Activated T-helper 17 cell treated with anti-CD3 and anti-CD28 coated beads, Interleukin-2, amount 50 U/mL, for 72 hours (primary cell): Measurements from ENCODE around the gene PKNOX2. TPM values are rescaled to one million over a fixed set of nuclear protein-coding genes. Genes with fewer than 3 reads are reported as not detected.

Source experiments
- ATAC-seq: fragments of 150-1000 bp; cut with Tn5 transposase; replicated peaks from 2 replicates; pipeline ENCODE4 v1.10.0; 2021; ENCODE audit warnings: mild to moderate bottlenecking, moderate library complexity
- H3K27ac Mint-ChIP-seq: one replicate; pipeline ENCODE4 v1.8.0; 2022; ENCODE audit warnings: mixed read lengths
- H3K27me3 Mint-ChIP-seq: one replicate; pipeline ENCODE4 v1.8.0; 2022; ENCODE audit warnings: mixed read lengths
- H3K36me3 Mint-ChIP-seq: one replicate; pipeline ENCODE4 v1.8.0; 2022; ENCODE audit warnings: low read depth, mild to moderate bottlenecking, mixed read lengths
- H3K4me1 Mint-ChIP-seq: one replicate; pipeline ENCODE4 v1.8.0; 2022; ENCODE audit warnings: mixed read lengths
- H3K4me3 Mint-ChIP-seq: one replicate; pipeline ENCODE4 v1.8.0; 2022; ENCODE audit warnings: mild to moderate bottlenecking, mixed read lengths
- H3K9me3 Mint-ChIP-seq: one replicate; pipeline ENCODE4 v1.8.0; 2022; ENCODE audit warnings: mixed read lengths
- total RNA-seq, 2 donors: library from RNA; stranded (reverse); gene quantifications; one replicate each; pipeline ENCODE4 v1.2.3, GENCODE V29; 2022

The PKNOX2 gene
- total RNA-seq, 2 donors from 2014 or later: not detected

DNA sequence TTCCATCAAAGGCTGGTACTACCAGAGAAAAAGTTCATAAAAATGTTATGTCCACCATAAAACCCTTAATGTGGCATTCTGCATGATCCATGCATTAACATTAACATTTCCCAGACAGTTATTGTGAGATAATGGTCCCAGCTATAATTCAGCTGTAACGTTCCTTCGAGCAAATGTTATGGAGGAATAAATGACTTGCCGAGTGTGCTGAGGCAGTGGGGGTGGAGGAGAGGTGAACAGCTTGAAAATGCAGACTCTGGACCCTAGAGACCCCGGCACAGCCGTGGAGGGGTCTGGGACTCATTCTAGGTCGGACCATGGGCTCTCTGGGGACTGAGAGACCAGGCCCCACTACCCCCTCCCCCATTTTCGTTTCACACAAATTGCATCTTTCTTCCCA is 141.9 kb downstream of the PKNOX2 start:
- Mint-ChIP-seq H3K27ac (no peak overlapping the region), H3K36me3 (no peaks in the 10 kb centered on the region), H3K4me3 (no peak overlapping the region), H3K4me1 (no peaks in the 10 kb centered on the region), H3K9me3 (no peaks in the 10 kb centered on the region), H3K27me3 (peaks cover 21% of the 10 kb centered on the region)
- ATAC-seq: no peak

DNA sequence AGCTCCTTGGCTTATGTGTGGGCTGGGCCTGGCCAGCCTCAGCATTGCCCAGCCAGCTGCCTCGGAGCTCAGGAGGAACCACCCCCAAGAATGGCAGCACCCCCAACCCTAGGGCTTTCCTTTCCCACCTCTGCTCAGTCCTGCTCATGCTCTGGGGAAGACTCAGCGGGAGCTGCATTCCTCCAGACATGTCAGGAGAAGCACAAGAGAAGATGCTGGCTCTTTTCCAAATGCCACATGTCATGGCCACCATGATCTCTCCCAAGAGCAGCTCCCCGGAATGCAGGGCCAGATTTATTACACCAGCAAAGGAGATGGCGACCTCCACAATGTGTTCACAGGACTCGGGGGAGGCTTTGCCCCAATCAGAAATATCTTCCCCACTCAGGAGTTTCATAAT is 143.7 kb downstream of the PKNOX2 start:
- Mint-ChIP-seq H3K4me1 (no peaks in the 10 kb centered on the region), H3K36me3 (no peaks in the 10 kb centered on the region), H3K27ac (no peak overlapping the region), H3K4me3 (no peak overlapping the region), H3K27me3 (peaks cover 31% of the 10 kb centered on the region), H3K9me3 (no peaks in the 10 kb centered on the region)
- ATAC-seq: no peak

DNA sequence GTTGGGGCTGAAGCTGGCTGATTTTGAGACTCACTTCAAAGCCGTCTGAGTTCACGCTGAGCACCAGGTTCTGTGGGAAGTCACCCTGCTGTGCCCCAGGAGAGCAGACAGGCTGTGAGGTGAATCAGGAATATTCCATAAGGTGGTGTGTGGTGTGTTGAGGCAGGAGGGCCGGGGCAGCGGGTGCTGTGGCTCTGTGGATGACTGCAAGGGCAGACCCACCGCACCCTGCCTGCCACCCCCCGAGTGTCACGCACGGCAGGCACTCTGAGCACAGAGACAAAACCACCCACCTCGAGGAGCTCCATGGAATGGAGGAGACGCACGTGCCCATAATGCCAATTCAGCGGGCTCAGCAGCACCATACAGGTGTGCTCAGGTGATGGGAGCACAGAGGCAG is 147.8 kb downstream of the PKNOX2 start:
- no peak overlapping the region for H3K27ac Mint-ChIP-seq
- no peaks in the 10 kb centered on the region for H3K4me1 Mint-ChIP-seq
- H3K9me3 Mint-ChIP-seq: no peaks in the 10 kb centered on the region
- H3K36me3 Mint-ChIP-seq: no peaks in the 10 kb centered on the region
- no peak overlapping the region for H3K4me3 Mint-ChIP-seq
- H3K27me3 Mint-ChIP-seq: peaks cover 29% of the 10 kb centered on the region
- ATAC-seq: no peak

DNA sequence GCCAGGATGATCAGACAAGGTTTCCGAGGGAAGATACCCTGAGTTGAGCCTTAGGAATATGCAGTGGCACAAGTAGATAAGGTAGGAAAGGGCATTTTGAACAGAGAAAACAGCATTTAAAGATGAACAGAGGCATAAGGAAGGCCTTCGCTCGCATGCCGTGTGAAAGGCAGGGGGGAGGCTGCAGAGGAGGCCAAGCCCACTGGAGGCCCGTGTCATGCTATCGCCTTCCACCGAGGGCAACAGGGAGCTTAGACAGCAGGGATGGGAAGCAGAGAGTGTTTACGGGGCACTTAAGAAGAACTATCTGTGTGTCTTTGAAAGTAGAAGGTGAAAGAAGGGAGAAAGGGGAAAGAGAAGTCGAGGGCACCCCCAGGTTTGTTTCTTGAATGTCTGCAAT is 148.3 kb downstream of the PKNOX2 start:
- H3K9me3 Mint-ChIP-seq: no peaks in the 10 kb centered on the region
- ATAC-seq: no peak
- H3K36me3 Mint-ChIP-seq: no peaks in the 10 kb centered on the region
- H3K4me1 Mint-ChIP-seq: no peaks in the 10 kb centered on the region
- H3K27ac Mint-ChIP-seq: no peak overlapping the region
- H3K27me3 Mint-ChIP-seq: peaks cover 25% of the 10 kb centered on the region
- H3K4me3 Mint-ChIP-seq: no peak overlapping the region

DNA sequence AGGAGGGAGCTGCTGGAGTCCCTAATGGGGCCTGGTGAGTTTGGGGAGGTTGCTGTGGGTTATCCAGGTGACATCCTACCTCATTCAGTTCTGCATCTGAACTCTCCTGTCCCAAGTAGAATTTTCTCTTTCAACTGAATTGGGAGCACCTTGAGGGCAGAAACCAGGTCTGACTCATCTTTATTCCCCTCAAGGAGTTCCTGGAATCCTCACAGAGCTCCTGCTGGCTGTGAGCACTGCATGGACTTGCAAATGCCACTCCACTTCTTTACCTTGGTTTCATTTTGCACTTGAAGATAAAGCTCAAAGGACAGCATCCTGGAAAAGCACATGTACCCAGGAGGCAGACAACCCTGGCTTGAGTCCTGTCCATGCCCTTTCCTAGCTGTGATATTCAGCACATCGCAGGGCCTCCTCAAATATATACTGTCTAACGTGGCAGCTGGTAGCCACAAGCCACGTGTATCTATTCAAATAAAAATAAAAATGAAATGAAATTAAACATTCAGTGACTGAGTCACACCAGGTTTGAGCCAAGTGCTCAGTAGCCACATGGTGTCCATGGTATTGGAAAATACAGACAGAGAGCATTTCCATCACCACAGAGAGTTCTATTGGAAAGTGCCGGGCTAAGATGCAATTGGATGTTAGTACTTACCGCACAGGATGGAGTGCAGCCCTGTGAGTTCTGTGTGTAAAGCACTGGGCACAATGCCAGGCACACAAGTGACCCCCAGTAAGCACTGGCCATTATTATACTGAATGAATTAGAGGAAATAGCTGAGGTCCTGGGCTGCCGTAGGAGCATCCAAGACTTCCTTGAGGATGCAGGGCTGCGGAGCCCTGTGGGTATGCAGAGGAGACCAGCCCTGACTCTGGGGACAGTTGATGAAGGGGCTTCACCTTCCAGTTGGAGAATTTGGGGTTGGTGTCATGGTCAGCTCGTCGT is 149.0 kb downstream of the PKNOX2 start:
- peaks cover 25% of the 10 kb centered on the region for H3K27me3 Mint-ChIP-seq
- H3K4me1 Mint-ChIP-seq: no peaks in the 10 kb centered on the region
- no peak overlapping the region for H3K4me3 Mint-ChIP-seq
- no peak overlapping the region for H3K27ac Mint-ChIP-seq
- ATAC-seq: no peak
- H3K36me3 Mint-ChIP-seq: no peaks in the 10 kb centered on the region
- H3K9me3 Mint-ChIP-seq: no peaks in the 10 kb centered on the region

DNA sequence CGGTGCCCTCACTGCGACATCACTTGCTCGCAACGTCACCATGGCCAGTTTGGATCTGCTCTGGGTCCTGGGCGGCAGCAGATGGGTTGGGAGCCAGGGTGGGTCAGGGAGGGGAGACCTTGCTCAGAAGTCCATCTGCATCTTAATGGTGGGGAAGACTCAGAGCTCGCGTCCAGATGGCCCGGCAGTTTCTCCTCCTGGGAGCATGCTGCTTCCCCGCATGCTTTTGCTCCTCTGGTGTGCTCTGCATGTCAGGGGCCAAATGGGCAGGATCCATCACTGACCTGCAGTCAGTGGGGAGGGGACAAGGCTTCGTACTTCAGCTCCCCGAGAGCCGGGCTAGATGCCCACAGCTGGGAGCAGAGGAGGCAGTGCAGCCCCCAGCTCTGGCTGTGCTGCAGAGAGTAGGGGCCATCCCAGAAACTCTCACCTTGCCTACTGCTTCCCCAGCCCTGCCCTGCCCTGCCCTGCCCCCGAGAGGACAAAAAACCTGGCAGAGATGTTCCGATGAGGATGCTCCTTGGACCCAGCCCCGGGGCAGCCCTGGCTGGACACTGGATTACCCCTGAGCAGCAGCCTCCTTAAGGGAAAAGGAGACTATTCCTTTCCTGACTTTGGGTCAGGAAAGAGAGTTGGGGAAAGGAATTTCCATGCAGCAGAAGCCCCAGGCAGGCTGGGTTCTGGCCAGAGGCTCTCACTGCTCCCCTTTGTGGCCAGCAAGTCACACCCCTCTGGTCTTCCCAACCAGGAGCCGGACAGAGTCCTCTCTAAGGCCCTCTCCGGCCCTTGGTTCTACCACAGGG is 149.9 kb downstream of the PKNOX2 start:
- no peak for ATAC-seq
- Mint-ChIP-seq H3K36me3 (no peaks in the 10 kb centered on the region), H3K4me1 (no peaks in the 10 kb centered on the region), H3K27me3 (peaks cover 23% of the 10 kb centered on the region), H3K27ac (no peak overlapping the region), H3K9me3 (no peaks in the 10 kb centered on the region), H3K4me3 (no peak overlapping the region)

DNA sequence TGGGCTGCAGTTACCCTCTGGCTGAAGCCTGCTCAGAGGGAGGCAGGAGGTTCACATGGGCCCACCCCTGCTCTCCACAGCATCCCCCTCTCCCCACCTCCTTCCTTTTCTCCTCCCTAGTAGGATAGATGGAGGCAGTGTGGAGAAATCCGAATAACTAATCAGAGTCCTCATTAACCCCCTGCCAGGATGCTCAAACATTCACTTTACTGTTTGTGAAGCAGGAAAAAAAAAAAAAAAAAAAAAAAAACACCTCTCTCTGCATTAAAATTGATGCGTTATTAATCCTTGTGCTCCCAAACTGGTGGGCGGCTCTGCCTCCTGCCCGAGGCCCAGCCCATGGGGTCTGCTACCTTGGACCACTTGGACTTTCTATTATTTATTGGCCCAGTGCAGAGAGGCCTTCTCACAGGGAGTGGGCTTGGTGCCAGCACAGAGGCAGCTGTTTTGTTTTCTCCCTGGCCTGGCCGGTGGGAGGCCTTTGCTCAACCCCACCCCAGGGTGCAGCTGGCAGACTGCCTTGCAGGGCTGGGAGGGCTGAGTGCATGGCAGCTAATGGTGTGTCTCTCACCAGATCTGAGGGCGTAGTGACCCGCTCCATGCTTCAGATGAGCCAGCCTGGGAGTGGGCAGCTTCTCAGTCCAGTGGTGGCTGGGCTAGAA is 150.7 kb downstream of the PKNOX2 start:
- Mint-ChIP-seq H3K27me3 (peaks cover 22% of the 10 kb centered on the region), H3K4me1 (no peaks in the 10 kb centered on the region), H3K36me3 (no peaks in the 10 kb centered on the region), H3K27ac (no peak overlapping the region), H3K9me3 (no peaks in the 10 kb centered on the region), H3K4me3 (no peak overlapping the region)
- no peak for ATAC-seq

DNA sequence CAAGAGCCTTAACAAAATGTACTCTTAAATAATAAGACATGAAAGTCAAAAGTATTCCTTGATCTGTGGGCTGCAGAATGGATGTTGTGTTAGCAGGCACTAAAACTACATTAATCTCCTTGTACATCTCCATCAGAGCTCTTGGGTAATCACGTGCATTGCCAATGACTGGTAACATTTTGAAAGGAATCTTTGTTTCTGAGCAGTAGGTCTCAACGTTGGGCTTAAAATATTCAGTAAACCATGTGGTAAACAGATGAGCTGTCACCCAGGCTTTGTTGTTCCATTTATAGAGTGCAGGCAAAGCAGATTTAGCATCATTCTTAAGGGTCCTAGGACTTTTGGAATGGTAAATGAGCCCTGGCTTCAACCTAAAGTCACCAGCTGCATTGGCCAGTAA is 152.9 kb downstream of the PKNOX2 start:
- Mint-ChIP-seq H3K4me1 (no peaks in the 10 kb centered on the region), H3K27ac (no peak overlapping the region), H3K27me3 (peaks cover 28% of the 10 kb centered on the region), H3K4me3 (no peak overlapping the region), H3K9me3 (no peaks in the 10 kb centered on the region), H3K36me3 (no peaks in the 10 kb centered on the region)
- no peak for ATAC-seq

DNA sequence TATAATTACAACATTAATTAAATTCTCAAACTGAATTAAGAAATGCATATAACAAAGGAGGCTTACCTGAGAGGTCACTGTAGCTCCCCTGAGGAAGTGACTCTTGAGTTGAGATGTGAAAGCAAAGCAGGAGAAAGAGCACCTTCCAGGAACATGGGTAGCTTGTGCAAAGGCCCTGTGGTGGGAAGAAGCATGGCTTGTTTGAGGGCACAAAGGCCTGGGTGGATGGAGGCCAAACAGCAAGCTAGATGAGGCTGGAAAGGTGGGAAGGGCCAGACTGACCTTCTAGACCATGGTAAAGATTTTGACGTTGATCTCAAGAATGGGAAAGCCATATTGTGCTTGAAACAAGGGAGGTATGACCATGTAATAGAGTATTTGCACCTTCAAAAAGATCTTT is 155.1 kb downstream of the PKNOX2 start:
- peaks cover 30% of the 10 kb centered on the region for H3K27me3 Mint-ChIP-seq

DNA sequence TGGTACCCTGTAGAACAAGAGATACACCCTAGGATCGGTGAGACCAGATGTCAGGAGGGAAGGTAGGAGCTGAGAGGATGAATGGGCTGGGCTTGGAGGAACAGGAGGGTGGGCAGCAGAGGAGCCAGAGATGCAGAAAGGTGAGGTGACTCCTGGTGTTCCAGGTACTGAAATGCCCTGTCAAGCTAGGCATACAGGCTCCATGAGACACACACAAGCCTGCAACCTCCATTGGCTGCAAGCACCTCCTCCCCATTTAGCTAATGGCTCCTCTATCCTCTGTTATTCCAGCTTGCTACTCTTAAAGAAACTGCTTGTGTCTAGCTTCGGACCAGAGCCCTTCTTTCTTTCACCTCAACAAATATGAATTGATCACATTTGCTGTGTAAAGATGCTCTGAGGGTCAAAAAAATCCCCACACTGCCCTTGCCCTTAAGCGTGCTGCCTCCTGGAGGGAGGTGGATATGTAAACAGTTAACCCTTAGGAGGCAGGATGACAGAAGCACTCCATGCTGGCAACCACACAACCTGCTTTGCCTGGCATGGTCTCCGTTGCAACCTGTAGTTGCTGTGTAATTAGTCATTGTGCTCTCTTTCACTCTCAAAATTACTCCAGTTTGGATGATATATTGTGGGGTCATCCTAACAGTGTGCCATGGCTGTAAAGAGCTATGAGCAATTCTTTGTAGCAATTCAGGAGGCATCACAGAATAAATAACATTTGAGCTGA is 156.0 kb downstream of the PKNOX2 start:
- H3K4me3 Mint-ChIP-seq: no peak overlapping the region
- no peaks in the 10 kb centered on the region for H3K9me3 Mint-ChIP-seq
- no peaks in the 10 kb centered on the region for H3K4me1 Mint-ChIP-seq
- H3K27me3 Mint-ChIP-seq: peaks cover 30% of the 10 kb centered on the region
- H3K36me3 Mint-ChIP-seq: no peaks in the 10 kb centered on the region
- ATAC-seq: peak; percentile 53
- H3K27ac Mint-ChIP-seq: no peak overlapping the region

More for the DNA sequence above, 155.1 kb downstream of the PKNOX2 start:
- ATAC-seq: no peak
- Mint-ChIP-seq H3K4me3 (no peak overlapping the region), H3K27ac (no peak overlapping the region), H3K4me1 (no peaks in the 10 kb centered on the region), H3K9me3 (no peaks in the 10 kb centered on the region), H3K36me3 (no peaks in the 10 kb centered on the region)

DNA sequence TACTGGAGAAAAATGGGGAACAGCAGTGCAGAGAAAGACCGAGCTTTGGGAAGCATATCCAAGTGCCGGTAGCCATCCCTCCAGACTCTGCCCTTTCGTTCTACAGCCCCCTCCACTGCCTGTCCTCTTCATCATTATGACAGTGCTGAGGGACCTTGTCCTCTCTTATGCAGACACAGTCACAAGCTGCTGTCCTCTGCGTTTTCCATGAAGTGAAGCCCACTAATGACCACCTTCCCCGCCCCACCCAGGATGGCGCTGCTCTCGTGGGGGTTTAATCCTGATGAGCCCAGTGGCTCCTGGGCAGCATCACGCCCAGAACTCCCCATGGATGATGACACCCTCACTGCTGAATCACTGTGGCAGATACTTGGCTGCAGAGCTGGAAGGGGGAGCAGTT is 157.7 kb downstream of the PKNOX2 start:
- no peaks in the 10 kb centered on the region for H3K4me1 Mint-ChIP-seq
- H3K27ac Mint-ChIP-seq: no peak overlapping the region
- ATAC-seq: no peak
- H3K36me3 Mint-ChIP-seq: no peaks in the 10 kb centered on the region
- H3K27me3 Mint-ChIP-seq: peaks cover 35% of the 10 kb centered on the region
- H3K4me3 Mint-ChIP-seq: no peak overlapping the region
- no peaks in the 10 kb centered on the region for H3K9me3 Mint-ChIP-seq

DNA sequence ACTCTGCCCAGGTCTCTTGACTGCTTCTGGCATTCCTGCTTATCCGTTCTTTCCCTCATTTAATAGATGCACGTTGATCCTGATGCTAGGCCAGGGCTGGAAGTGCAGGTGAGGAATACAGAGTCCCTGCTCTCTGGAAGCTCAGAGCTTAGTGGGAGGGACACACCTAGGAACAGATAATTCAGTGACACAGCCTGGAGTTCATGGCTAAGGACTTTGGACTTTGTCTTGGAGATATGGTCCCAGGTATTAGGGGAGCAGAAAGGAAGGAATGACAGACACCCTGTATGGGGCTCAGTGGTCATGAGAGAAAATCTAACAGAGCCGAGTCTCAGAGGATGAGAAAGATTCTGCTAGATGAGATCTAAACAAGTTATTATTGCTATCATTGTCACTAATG is 160.6 kb downstream of the PKNOX2 start:
- no peaks in the 10 kb centered on the region for H3K4me1 Mint-ChIP-seq
- H3K4me3 Mint-ChIP-seq: no peak overlapping the region
- H3K9me3 Mint-ChIP-seq: no peaks in the 10 kb centered on the region
- ATAC-seq: no peak
- H3K27me3 Mint-ChIP-seq: peaks cover 38% of the 10 kb centered on the region
- no peak overlapping the region for H3K27ac Mint-ChIP-seq
- H3K36me3 Mint-ChIP-seq: no peaks in the 10 kb centered on the region

DNA sequence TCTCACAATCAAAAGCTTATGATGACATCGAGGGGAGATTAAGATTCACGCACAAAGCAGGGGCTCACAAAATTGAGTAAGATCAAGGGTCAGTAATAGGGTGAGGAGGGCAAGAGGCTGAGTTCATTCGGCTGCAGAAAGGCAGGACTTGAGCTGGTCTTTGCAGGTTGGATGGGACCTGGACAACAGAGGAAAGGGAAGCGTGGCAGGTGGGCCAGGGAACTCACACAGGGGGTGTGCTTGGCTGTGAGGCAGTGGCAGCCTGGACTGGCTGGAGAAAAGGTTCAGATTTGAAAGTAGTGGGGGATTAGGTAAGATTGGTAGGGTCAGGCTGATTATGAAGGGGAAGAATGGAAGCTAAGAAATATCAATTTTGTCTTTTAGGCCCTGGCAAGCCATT is 161.6 kb downstream of the PKNOX2 start:
- H3K27me3 Mint-ChIP-seq: peaks cover 38% of the 10 kb centered on the region
- no peaks in the 10 kb centered on the region for H3K9me3 Mint-ChIP-seq
- no peaks in the 10 kb centered on the region for H3K36me3 Mint-ChIP-seq
- H3K27ac Mint-ChIP-seq: no peak overlapping the region
- no peak overlapping the region for H3K4me3 Mint-ChIP-seq
- H3K4me1 Mint-ChIP-seq: no peaks in the 10 kb centered on the region
- no peak for ATAC-seq
